Stomach (tissue), 9 donors: ENCODE data around the gene YKT6. TPM values are rescaled to one million over a fixed set of nuclear protein-coding genes. Genes with fewer than 3 reads are reported as not detected.

Source experiments
- DNase-seq, 2 donors: peaks; one replicate each; pipeline versions ENCODE4 v3.0.0 to v3.0.0-alpha.2; 2013 to 2019
- H3K27ac ChIP-seq, 5 donors: fragments of 200-600 bp in 4 of 5; sonication (generic) in 4 of 5; one replicate each; pipeline ENCODE4 v1.5.1; 2013 to 2019; ENCODE audit warnings: mild to moderate bottlenecking in 1 of 5, moderate library complexity in 1 of 5
- H3K27me3 ChIP-seq, 3 donors: fragments of 200-600 bp; sonication (generic); one replicate each; pipeline ENCODE4 v1.5.1; 2017 to 2019; ENCODE audit warnings: mixed run types in 1 of 3
- H3K36me3 ChIP-seq, 4 donors: fragments of 200-600 bp; sonication (generic); 1 replicate in 3 of 4; 2 replicates in 1 of 4; pipeline ENCODE4 v1.5.1; 2016 to 2019
- H3K4me1 ChIP-seq, 4 donors: fragments of 200-600 bp; sonication (generic); one replicate each; pipeline ENCODE4 v1.5.1; 2016 to 2019
- H3K4me3 ChIP-seq, 4 donors: fragments of 200-600 bp; sonication (generic) in 3 of 4; one replicate each; pipeline ENCODE4 v1.5.1; 2016 to 2019; ENCODE audit warnings: mild to moderate bottlenecking in 1 of 4
- H3K9me3 ChIP-seq, 4 donors: fragments of 200-600 bp; sonication (generic); one replicate each; pipeline ENCODE4 v1.5.1; 2016 to 2019
- CTCF ChIP-seq, 7 experiments: fragments of 450-650 bp in 4 of 7; fragments of 200-600 bp in 3 of 7; sonication (generic) in 3 of 7; IDR thresholded peaks; one replicate each; pipeline ENCODE4 v1.5.1; 2016 to 2019; ENCODE audit warnings: antibody characterized with exemption in 7 of 7, control low read depth in 2 of 7, mild to moderate bottlenecking in 1 of 7
- EP300 ChIP-seq: sonication (generic); formaldehyde crosslinking; IDR thresholded peaks from one replicate; pipeline ENCODE4 v1.6.1; 2017; ENCODE audit warnings: antibody characterized with exemption
- POLR2A ChIP-seq, 4 donors: fragments of 450-650 bp; IDR thresholded peaks; one replicate each; pipeline ENCODE4 v1.6.1; 2016; ENCODE audit warnings: antibody characterized with exemption in 4 of 4, control low read depth in 2 of 4, mild to moderate bottlenecking in 1 of 4, moderate library complexity in 1 of 4
- POLR2AphosphoS5 ChIP-seq, 3 donors: sonication (generic); formaldehyde crosslinking; IDR thresholded peaks; one replicate each; pipeline ENCODE4 v1.6.1; 2016; ENCODE audit warnings: antibody characterized with exemption in 3 of 3
- WGBS, 5 donors: extraction: QIAGEN DNeasy Blood & Tissue Kit in 3 of 5; methylation state at CpG; one replicate each; pipeline versions ENCODE4 v1.1.5 to v1.1.7; 2013 to 2018; 5-methylcytosine and 5-hydroxymethylcytosine counted together
- intact Hi-C: fragments of 100-400 bp; cut with DNase I; formaldehyde crosslinking; loops from one replicate; pipeline ENCODE4 v1.15.1; 2023; ENCODE audit warnings: low total_unique reads
- polyA plus RNA-seq, 3 donors: library from polyadenylated mRNA; stranded (reverse); fragments of 200-250 nt; gene quantifications; one replicate each; pipeline ENCODE4 v1.2.3, GENCODE V29; 2013
- total RNA-seq, 5 donors: library from RNA; depleted of rRNA; stranded (reverse); fragments of >200 nt; gene quantifications; one replicate each; pipeline versions ENCODE4 v1.1.0 to v1.2.3, GENCODE V29; 2014 to 2016
- donor health status: healthy with polysubstance abuse.
- donor health status: Bipolar disorder and iron deficiency.
- donor health status: healthy.

The YKT6 gene
- total and polyA plus RNA-seq, 8 donors, result 35.3 to 86.9 (median 52.2) TPM

GRCh38 chr7:44221231-44221791, 20.5 kb downstream of the YKT6 start:
- Histone ChIP-seq H3K36me3 (no peaks in the 10 kb centered on the region), H3K9me3 (peaks cover 0 to 6% (median 2%) of the 10 kb centered on the region in 4 donors), H3K4me3 (no peak overlapping the region), H3K4me1 (no peaks in the 10 kb centered on the region), H3K27me3 (peaks cover 0 to 35% (median 13%) of the 10 kb centered on the region in 3 donors), H3K27ac (no peak overlapping the region)
- intact Hi-C loops, result no loop called here
- 49 to 66% (median 60%) methylated on average over 24 to 30 of the region's 30 CpGs for WGBS, 5 donors
- no peak for DNase-seq
- no peak for TF ChIP-seq POLR2A (IDR thresholded peaks at IDR 0.05)
- TF ChIP-seq POLR2AphosphoS5 (IDR thresholded peaks at IDR 0.05), result no peak
- no peak for TF ChIP-seq CTCF (IDR thresholded peaks at IDR 0.05)
- no peak for TF ChIP-seq EP300

GRCh38 chr7:44222074-44222473, 21.3 kb downstream of the YKT6 start:
- H3K4me3 ChIP-seq, result no peak overlapping the region
- no peak overlapping the region for H3K27ac ChIP-seq
- H3K9me3 ChIP-seq, result peaks cover 0 to 6% (median 2%) of the 10 kb centered on the region in 4 donors
- H3K27me3 ChIP-seq, result peaks cover 0 to 42% (median 15%) of the 10 kb centered on the region in 3 donors
- H3K36me3 ChIP-seq, result no peaks in the 10 kb centered on the region
- no peaks in the 10 kb centered on the region for H3K4me1 ChIP-seq
- WGBS, 5 donors, result 81 to 87% (median 85%) methylated on average over 10 to 11 of the region's 11 CpGs
- no peak for DNase-seq
- TF ChIP-seq POLR2AphosphoS5 (IDR thresholded peaks at IDR 0.05), result no peak
- no peak for TF ChIP-seq POLR2A (IDR thresholded peaks at IDR 0.05)
- no peak for TF ChIP-seq CTCF (IDR thresholded peaks at IDR 0.05)
- no peak for TF ChIP-seq EP300
- intact Hi-C loops, result no loop called here

GRCh38 chr7:44222776-44223261, 22.0 kb downstream of the YKT6 start:
- peaks cover 0 to 6% (median 2%) of the 10 kb centered on the region in 4 donors for H3K9me3 ChIP-seq
- peaks cover 0 to 42% (median 15%) of the 10 kb centered on the region in 3 donors for H3K27me3 ChIP-seq
- H3K27ac ChIP-seq, result no peak overlapping the region
- intact Hi-C loops, result no loop called here
- WGBS, 5 donors, result 72 to 89% (median 83%) methylated on average over 11 of the region's 11 CpGs
- no peak for DNase-seq
- H3K4me1 ChIP-seq, result no peaks in the 10 kb centered on the region
- H3K36me3 ChIP-seq, result no peaks in the 10 kb centered on the region
- no peak overlapping the region for H3K4me3 ChIP-seq
- no peak for TF ChIP-seq POLR2AphosphoS5 (IDR thresholded peaks at IDR 0.05)
- TF ChIP-seq CTCF (IDR thresholded peaks at IDR 0.05), result no peak
- TF ChIP-seq POLR2A (IDR thresholded peaks at IDR 0.05), result no peak
- no peak for TF ChIP-seq EP300

GRCh38 chr7:44223362-44224079, 22.7 kb downstream of the YKT6 start:
- Histone ChIP-seq H3K27ac (no peak overlapping the region), H3K36me3 (no peaks in the 10 kb centered on the region), H3K4me1 (no peaks in the 10 kb centered on the region), H3K4me3 (no peak overlapping the region), H3K27me3 (peaks cover 0 to 42% (median 15%) of the 10 kb centered on the region in 3 donors), H3K9me3 (peaks cover 0 to 6% (median 2%) of the 10 kb centered on the region in 4 donors)
- DNase-seq, result no peak
- 50 to 72% (median 60%) methylated on average over 3 to 5 of the region's 5 CpGs for WGBS, 5 donors
- intact Hi-C loops, result no loop called here
- TF ChIP-seq EP300 (no peak), POLR2A (IDR thresholded peaks at IDR 0.05) (no peak), CTCF (IDR thresholded peaks at IDR 0.05) (no peak), POLR2AphosphoS5 (IDR thresholded peaks at IDR 0.05) (no peak)
